DND-41 (cell line): ENCODE data around the gene CAPN14.

Experiments used
- ATAC-seq: fragments of 200-7000 bp; cut with Tn5 transposase; 3 replicates; pipeline ENCODE4 v1.9.1; 2021; ENCODE audit warnings: low read depth; ENCODE audit not compliant: insufficient read depth
- DNase-seq: peaks from one replicate; pipeline ENCODE4 v3.0.0-alpha.2; 2020
- H2AFZ ChIP-seq: 2 replicates; pipeline ENCODE4 v1.6.0; 2012; ENCODE audit warnings: low read depth, low read length
- H3K27ac ChIP-seq: 2 replicates; pipeline ENCODE4 v1.5.1; 2012; ENCODE audit warnings: low read length, inconsistent platforms
- H3K27me3 ChIP-seq: fragments of 200-600 bp; sonication (generic); 2 replicates; pipeline ENCODE4 v1.6.0; 2012; ENCODE audit warnings: low read length, mild to moderate bottlenecking, inconsistent platforms; ENCODE audit not compliant: insufficient read depth, poor library complexity
- H3K36me3 ChIP-seq: 2 replicates; pipeline ENCODE4 v1.5.1; 2012; ENCODE audit warnings: low read length, inconsistent platforms; ENCODE audit not compliant: insufficient read depth
- H3K4me1 ChIP-seq: 2 replicates; pipeline ENCODE4 v1.5.1; 2012; ENCODE audit warnings: mild to moderate bottlenecking, low read length; ENCODE audit not compliant: insufficient read depth
- H3K4me2 ChIP-seq: 2 replicates; pipeline ENCODE4 v1.6.0; 2012; ENCODE audit warnings: mild to moderate bottlenecking, moderate library complexity, low read length, inconsistent platforms; ENCODE audit not compliant: insufficient read depth
- H3K4me3 ChIP-seq, 2 experiments: fragments of 200-600 bp in 1 of 2; shearing (Covaris generic) in 1 of 2; 2 replicates each; pipeline ENCODE4 v1.5.1; 2012 to 2016; ENCODE audit warnings: inconsistent platforms in 2 of 2, low read length in 2 of 2, mild to moderate bottlenecking in 2 of 2, low read depth in 1 of 2, moderate library complexity in 1 of 2
- H3K79me2 ChIP-seq: 2 replicates; pipeline ENCODE4 v1.6.0; 2012; ENCODE audit warnings: low read length, inconsistent platforms; ENCODE audit not compliant: insufficient read depth
- H3K9ac ChIP-seq: 2 replicates; pipeline ENCODE4 v1.6.0; 2012; ENCODE audit warnings: low read depth, mild to moderate bottlenecking, inconsistent platforms, low read length, moderate library complexity
- H3K9me3 ChIP-seq: 2 replicates; pipeline ENCODE4 v1.5.1; 2012; ENCODE audit warnings: low read length, moderate library complexity, mild to moderate bottlenecking, inconsistent platforms; ENCODE audit not compliant: insufficient read depth, severe bottlenecking
- H4K20me1 ChIP-seq: 2 replicates; pipeline ENCODE4 v1.6.0; 2012; ENCODE audit warnings: low read length; ENCODE audit not compliant: insufficient read depth
- EZH2 ChIP-seq: IDR thresholded peaks from 3 replicates; pipeline ENCODE4 v1.6.1; 2012; ENCODE audit warnings: borderline replicate concordance, low read depth, mild to moderate bottlenecking, moderate library complexity, low read length, inconsistent platforms; ENCODE audit not compliant: severe bottlenecking
- TF ChIP-seq, protein P1 (sequence below): IDR thresholded peaks from 2 replicates; pipeline ENCODE4 v1.5.1; 2012; ENCODE audit warnings: borderline replicate concordance, low read length, moderate library complexity, mild to moderate bottlenecking; ENCODE audit not compliant: poor library complexity, severe bottlenecking; ENCODE audit errors: extremely low read depth

The CAPN14 gene

DNA sequence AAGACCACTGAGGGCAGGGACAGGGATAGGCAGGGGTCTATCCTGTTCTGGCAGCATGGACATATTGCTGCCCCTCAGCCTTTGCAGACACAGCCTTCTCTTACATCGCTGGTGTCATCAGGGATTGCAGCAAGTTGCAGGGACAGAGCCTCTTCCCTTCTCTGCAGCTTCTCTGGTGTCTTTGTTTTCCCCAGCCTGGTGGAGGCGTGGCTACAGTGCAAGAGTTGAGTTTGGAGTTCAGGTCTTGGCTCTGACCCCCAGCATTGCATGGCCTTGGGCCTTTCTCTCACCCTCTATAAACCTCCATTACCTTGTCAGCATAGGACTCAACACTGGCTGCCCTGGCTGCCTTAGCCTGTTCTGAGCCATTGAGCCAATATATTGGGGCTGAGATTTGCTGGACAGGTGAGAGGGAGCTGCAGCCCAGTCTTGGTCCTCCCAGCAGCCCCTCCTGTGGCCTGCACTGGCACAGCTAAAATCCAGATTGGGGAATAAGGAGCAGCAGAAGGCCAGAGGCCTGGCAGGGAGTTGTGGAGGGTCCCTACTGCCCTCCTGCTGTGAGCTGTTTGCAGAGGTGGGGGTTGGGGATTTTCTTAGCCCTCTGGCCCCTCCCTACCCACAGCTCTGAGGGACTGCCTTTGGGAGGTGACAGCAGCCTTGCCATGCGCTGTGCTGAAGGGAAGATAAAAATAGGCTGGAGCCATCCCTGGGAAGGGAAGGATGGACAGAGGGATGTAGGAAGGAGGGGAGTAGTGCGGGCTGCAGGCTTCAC is 39.5 kb upstream of the CAPN14 start:
- Histone ChIP-seq H3K4me1 (no peaks in the 10 kb centered on the region), H3K4me2 (no peak overlapping the region), H3K9me3 (no peaks in the 10 kb centered on the region), H3K4me3 (no peak overlapping the region), H3K27me3 (no peaks in the 10 kb centered on the region), H3K36me3 (no peaks in the 10 kb centered on the region), H3K27ac (no peak overlapping the region), H3K9ac (no peak overlapping the region), H2AFZ (no peak overlapping the region), H4K20me1 (no peaks in the 10 kb centered on the region), H3K79me2 (no peaks in the 10 kb centered on the region)
- ATAC-seq (0 out of 3 replicates have a peak, but pooled peaks have one; percentile 17), DNase-seq (no peak)
- no peak for TF ChIP-seq EZH2

DNA sequence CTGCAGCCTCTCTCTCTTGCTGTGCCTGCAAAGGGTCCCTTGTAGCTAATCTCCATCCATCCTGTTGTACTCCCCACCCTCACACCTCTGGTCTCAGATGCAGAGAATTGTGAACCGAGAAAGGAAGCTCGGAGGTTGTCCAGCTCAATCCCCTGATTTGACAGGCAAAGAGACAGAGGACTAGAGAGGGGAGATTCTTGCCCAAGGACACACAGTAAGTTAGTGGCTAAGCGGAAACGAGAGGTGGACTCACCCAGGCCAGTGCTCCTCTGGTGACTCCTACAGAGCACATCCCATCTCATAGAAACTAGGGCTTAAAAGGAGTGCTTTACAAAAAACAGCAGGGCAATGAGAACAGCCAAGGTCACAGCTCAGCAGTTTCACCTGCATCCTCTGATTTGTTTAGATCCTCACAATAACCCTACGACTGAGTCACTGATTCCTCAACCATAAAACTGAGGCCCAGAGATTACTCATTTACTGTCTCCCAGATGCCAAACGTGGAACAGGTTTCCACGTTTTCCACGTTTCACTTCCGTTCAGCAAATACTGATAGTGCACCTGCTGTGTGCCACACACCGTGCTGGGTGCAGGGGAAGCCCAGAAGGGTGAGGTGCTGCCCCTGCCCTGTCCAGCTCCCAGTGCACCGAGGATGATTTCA is 38.7 kb upstream of the CAPN14 start:
- Histone ChIP-seq H3K27ac (no peak overlapping the region), H4K20me1 (no peaks in the 10 kb centered on the region), H3K4me3 (no peak overlapping the region), H3K4me2 (no peak overlapping the region), H3K36me3 (no peaks in the 10 kb centered on the region), H2AFZ (no peak overlapping the region), H3K4me1 (no peaks in the 10 kb centered on the region), H3K27me3 (no peaks in the 10 kb centered on the region), H3K79me2 (no peaks in the 10 kb centered on the region), H3K9ac (no peak overlapping the region), H3K9me3 (no peaks in the 10 kb centered on the region)
- no peak for ATAC-seq
- TF ChIP-seq, protein P1, sequence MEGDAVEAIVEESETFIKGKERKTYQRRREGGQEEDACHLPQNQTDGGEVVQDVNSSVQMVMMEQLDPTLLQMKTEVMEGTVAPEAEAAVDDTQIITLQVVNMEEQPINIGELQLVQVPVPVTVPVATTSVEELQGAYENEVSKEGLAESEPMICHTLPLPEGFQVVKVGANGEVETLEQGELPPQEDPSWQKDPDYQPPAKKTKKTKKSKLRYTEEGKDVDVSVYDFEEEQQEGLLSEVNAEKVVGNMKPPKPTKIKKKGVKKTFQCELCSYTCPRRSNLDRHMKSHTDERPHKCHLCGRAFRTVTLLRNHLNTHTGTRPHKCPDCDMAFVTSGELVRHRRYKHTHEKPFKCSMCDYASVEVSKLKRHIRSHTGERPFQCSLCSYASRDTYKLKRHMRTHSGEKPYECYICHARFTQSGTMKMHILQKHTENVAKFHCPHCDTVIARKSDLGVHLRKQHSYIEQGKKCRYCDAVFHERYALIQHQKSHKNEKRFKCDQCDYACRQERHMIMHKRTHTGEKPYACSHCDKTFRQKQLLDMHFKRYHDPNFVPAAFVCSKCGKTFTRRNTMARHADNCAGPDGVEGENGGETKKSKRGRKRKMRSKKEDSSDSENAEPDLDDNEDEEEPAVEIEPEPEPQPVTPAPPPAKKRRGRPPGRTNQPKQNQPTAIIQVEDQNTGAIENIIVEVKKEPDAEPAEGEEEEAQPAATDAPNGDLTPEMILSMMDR, result no peak
- no peak for TF ChIP-seq EZH2
- DNase-seq, result no peak

DNA sequence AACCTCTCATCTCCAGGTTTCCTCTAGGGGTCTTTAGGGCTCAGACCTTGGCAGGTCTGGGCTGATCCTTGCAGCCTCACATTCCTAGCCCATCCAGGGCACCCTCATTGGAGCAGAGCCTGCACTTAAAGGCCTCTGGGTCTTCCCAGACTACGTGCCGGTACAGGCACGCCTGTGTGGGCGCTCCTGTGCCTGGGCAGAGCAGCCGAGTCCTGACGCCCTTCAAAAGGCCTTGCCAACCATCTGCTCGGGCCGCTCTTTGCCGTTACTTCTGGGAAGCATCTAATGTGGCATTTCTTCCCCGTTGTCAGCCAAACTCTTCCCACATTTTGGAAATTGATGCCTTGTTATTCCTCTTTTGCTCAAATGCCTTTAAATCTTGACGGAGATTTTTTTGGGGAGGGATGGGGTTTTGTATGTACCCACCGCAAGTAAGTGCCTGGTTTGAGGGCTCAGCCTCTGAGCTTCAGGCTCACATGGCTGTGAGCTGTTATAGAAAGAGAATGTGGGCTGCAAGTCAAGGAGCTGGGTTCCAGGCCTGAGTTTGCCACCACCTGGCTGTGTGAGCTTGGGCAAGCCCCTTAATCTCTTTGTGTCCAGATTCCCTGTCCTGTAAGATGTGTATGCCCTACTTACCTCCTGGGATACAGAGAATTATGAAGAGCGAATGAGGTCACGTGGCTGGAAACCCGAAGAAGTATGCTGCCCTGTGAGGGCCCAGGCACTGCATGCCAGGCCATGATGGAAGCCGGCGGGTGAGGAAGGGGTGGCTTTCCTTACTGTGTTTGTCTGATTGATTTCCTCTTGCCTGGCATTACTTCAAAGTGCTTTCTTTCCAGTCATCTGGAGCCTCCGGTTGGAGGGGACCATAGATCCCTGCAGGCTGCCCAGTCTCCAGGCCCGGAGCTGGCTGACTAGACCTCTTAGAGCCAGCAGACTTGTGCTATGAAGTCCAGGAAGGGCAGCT is 37.2 kb upstream of the CAPN14 start:
- no peak overlapping the region for H3K4me2 ChIP-seq
- ATAC-seq (no peak), DNase-seq (no peak)
- H3K9ac ChIP-seq, result no peak overlapping the region
- no peaks in the 10 kb centered on the region for H4K20me1 ChIP-seq
- no peak overlapping the region for H3K27ac ChIP-seq
- TF ChIP-seq, protein P1, result no peak
- TF ChIP-seq EZH2, result no peak
- H3K79me2 ChIP-seq, result no peaks in the 10 kb centered on the region
- no peak overlapping the region for H2AFZ ChIP-seq
- no peaks in the 10 kb centered on the region for H3K36me3 ChIP-seq
- no peaks in the 10 kb centered on the region for H3K4me1 ChIP-seq
- no peak overlapping the region for H3K4me3 ChIP-seq
- H3K27me3 ChIP-seq, result no peaks in the 10 kb centered on the region
- no peaks in the 10 kb centered on the region for H3K9me3 ChIP-seq
